Stomach (tissue), 9 donors: ENCODE measurements around the gene ASCC3. TPM values are rescaled to one million over a fixed set of nuclear protein-coding genes. Genes with fewer than 3 reads are reported as not detected.
A peak's percentile ranks its signal among the peaks of the same experiment; 100 is the strongest.

Experiments used
- DNase-seq, 2 donors: peaks; one replicate each; pipeline versions ENCODE4 v3.0.0 to v3.0.0-alpha.2; 2013 to 2019
- H3K27ac ChIP-seq, 5 donors: fragments of 200-600 bp in 4 of 5; sonication (generic) in 4 of 5; one replicate each; pipeline ENCODE4 v1.5.1; 2013 to 2019; ENCODE audit warnings: mild to moderate bottlenecking in 1 of 5, moderate library complexity in 1 of 5
- H3K27me3 ChIP-seq, 3 donors: fragments of 200-600 bp; sonication (generic); one replicate each; pipeline ENCODE4 v1.5.1; 2017 to 2019; ENCODE audit warnings: mixed run types in 1 of 3
- H3K36me3 ChIP-seq, 4 donors: fragments of 200-600 bp; sonication (generic); 1 replicate in 3 of 4; 2 replicates in 1 of 4; pipeline ENCODE4 v1.5.1; 2016 to 2019
- H3K4me1 ChIP-seq, 4 donors: fragments of 200-600 bp; sonication (generic); one replicate each; pipeline ENCODE4 v1.5.1; 2016 to 2019
- H3K4me3 ChIP-seq, 4 donors: fragments of 200-600 bp; sonication (generic) in 3 of 4; one replicate each; pipeline ENCODE4 v1.5.1; 2016 to 2019; ENCODE audit warnings: mild to moderate bottlenecking in 1 of 4
- H3K9me3 ChIP-seq, 4 donors: fragments of 200-600 bp; sonication (generic); one replicate each; pipeline ENCODE4 v1.5.1; 2016 to 2019
- CTCF ChIP-seq, 7 experiments: fragments of 450-650 bp in 4 of 7; fragments of 200-600 bp in 3 of 7; sonication (generic) in 3 of 7; IDR thresholded peaks; one replicate each; pipeline ENCODE4 v1.5.1; 2016 to 2019; ENCODE audit warnings: antibody characterized with exemption in 7 of 7, control low read depth in 2 of 7, mild to moderate bottlenecking in 1 of 7
- EP300 ChIP-seq: sonication (generic); formaldehyde crosslinking; IDR thresholded peaks from one replicate; pipeline ENCODE4 v1.6.1; 2017; ENCODE audit warnings: antibody characterized with exemption
- POLR2A ChIP-seq, 4 donors: fragments of 450-650 bp; IDR thresholded peaks; one replicate each; pipeline ENCODE4 v1.6.1; 2016; ENCODE audit warnings: antibody characterized with exemption in 4 of 4, control low read depth in 2 of 4, mild to moderate bottlenecking in 1 of 4, moderate library complexity in 1 of 4
- POLR2AphosphoS5 ChIP-seq, 3 donors: sonication (generic); formaldehyde crosslinking; IDR thresholded peaks; one replicate each; pipeline ENCODE4 v1.6.1; 2016; ENCODE audit warnings: antibody characterized with exemption in 3 of 3
- WGBS, 5 donors: extraction: QIAGEN DNeasy Blood & Tissue Kit in 3 of 5; methylation state at CpG; one replicate each; pipeline versions ENCODE4 v1.1.5 to v1.1.7; 2013 to 2018; 5-methylcytosine and 5-hydroxymethylcytosine counted together
- intact Hi-C: fragments of 100-400 bp; cut with DNase I; formaldehyde crosslinking; loops from one replicate; pipeline ENCODE4 v1.15.1; 2023; ENCODE audit warnings: low total_unique reads
- polyA plus RNA-seq, 3 donors: library from polyadenylated mRNA; stranded (reverse); fragments of 200-250 nt; gene quantifications; one replicate each; pipeline ENCODE4 v1.2.3, GENCODE V29; 2013
- total RNA-seq, 5 donors: library from RNA; depleted of rRNA; stranded (reverse); fragments of >200 nt; gene quantifications; one replicate each; pipeline versions ENCODE4 v1.1.0 to v1.2.3, GENCODE V29; 2014 to 2016
- donor health status: healthy with polysubstance abuse.
- donor health status: Bipolar disorder and iron deficiency.
- donor health status: healthy.

Gene ASCC3
- total and polyA plus RNA-seq, 8 donors: 6.3 to 49.2 (median 19.1) TPM

GRCh38 chr6:100877851-100878250 lies 3.3 kb downstream of the ASCC3 start:
- no peak for DNase-seq
- intact Hi-C loops: no loop called here
- H3K27ac ChIP-seq: peak overlapping the region in 1 of 5 donors; percentile 61

GRCh38 chr6:100876251-100876650 lies 4.9 kb downstream of the ASCC3 start:
- Histone ChIP-seq H3K9me3 (no peaks in the 10 kb centered on the region), H3K27me3 (no peaks in the 10 kb centered on the region), H3K27ac (no peak overlapping the region), H3K4me3 (no peak overlapping the region), H3K4me1 (peaks cover 0 to 43% (median 21%) of the 10 kb centered on the region in 4 donors), H3K36me3 (peaks cover 0 to 6% (median 0%) of the 10 kb centered on the region in 4 donors)
- intact Hi-C loops: no loop called here
- no peak for TF ChIP-seq CTCF (IDR thresholded peaks at IDR 0.05)
- TF ChIP-seq POLR2A (IDR thresholded peaks at IDR 0.05): no peak
- no peak for TF ChIP-seq POLR2AphosphoS5 (IDR thresholded peaks at IDR 0.05)
- no peak for TF ChIP-seq EP300
- DNase-seq: no peak

More at GRCh38 chr6:100877851-100878250, 3.3 kb downstream of the ASCC3 start:
- Histone ChIP-seq H3K27me3 (no peaks in the 10 kb centered on the region), H3K4me1 (peaks cover 0 to 47% (median 23%) of the 10 kb centered on the region in 4 donors), H3K4me3 (no peak overlapping the region), H3K36me3 (no peaks in the 10 kb centered on the region), H3K9me3 (no peaks in the 10 kb centered on the region)
- TF ChIP-seq EP300 (no peak), POLR2AphosphoS5 (IDR thresholded peaks at IDR 0.05) (no peak), POLR2A (IDR thresholded peaks at IDR 0.05) (no peak), CTCF (IDR thresholded peaks at IDR 0.05) (no peak)

GRCh38 chr6:100865525-100865924 lies 15.6 kb downstream of the ASCC3 start:
- no peak overlapping the region for H3K4me3 ChIP-seq
- intact Hi-C loops: no loop called here
- H3K27me3 ChIP-seq: no peaks in the 10 kb centered on the region
- no peak for DNase-seq
- H3K4me1 ChIP-seq: peaks cover 0 to 9% (median 0%) of the 10 kb centered on the region in 4 donors
- H3K27ac ChIP-seq: no peak overlapping the region
- H3K9me3 ChIP-seq: no peaks in the 10 kb centered on the region
- TF ChIP-seq POLR2A (IDR thresholded peaks at IDR 0.05) (no peak), POLR2AphosphoS5 (IDR thresholded peaks at IDR 0.05) (no peak), EP300 (no peak)
- peaks cover 6 to 60% (median 43%) of the 10 kb centered on the region in 4 donors for H3K36me3 ChIP-seq
- 85 to 97% (median 90%) methylated on average over 2 of the region's 2 CpGs for WGBS, 5 donors

GRCh38 chr6:100862063-100862462 lies 19.1 kb downstream of the ASCC3 start:
- no peak for DNase-seq
- TF ChIP-seq CTCF (IDR thresholded peaks at IDR 0.05) (no peak), EP300 (no peak), POLR2A (IDR thresholded peaks at IDR 0.05) (no peak), POLR2AphosphoS5 (IDR thresholded peaks at IDR 0.05) (no peak)
- Histone ChIP-seq H3K9me3 (peaks cover 0 to under 1% (median 0%) of the 10 kb centered on the region in 4 donors), H3K27ac (no peak overlapping the region), H3K36me3 (peaks cover 6 to 72% (median 47%) of the 10 kb centered on the region in 4 donors), H3K27me3 (no peaks in the 10 kb centered on the region), H3K4me3 (no peak overlapping the region), H3K4me1 (no peaks in the 10 kb centered on the region)
- intact Hi-C loops: no loop called here
- 87 to 100% (median 94%) methylated on average over 2 of the region's 2 CpGs for WGBS, 5 donors

GRCh38 chr6:100856146-100856545 lies 25.0 kb downstream of the ASCC3 start:
- intact Hi-C loops: no loop called here
- H3K27me3 ChIP-seq: no peaks in the 10 kb centered on the region
- H3K9me3 ChIP-seq: peaks cover 0 to 6% (median 0%) of the 10 kb centered on the region in 4 donors
- TF ChIP-seq CTCF (IDR thresholded peaks at IDR 0.05) (no peak), POLR2A (IDR thresholded peaks at IDR 0.05) (no peak), EP300 (no peak), POLR2AphosphoS5 (IDR thresholded peaks at IDR 0.05) (no peak)
- H3K4me1 ChIP-seq: no peaks in the 10 kb centered on the region
- H3K4me3 ChIP-seq: no peak overlapping the region
- peaks cover 0 to 49% (median 13%) of the 10 kb centered on the region in 4 donors for H3K36me3 ChIP-seq
- DNase-seq: no peak
- no peak overlapping the region for H3K27ac ChIP-seq
